ENCODE results near the gene FOXL1. TPM values are rescaled to one million over a fixed set of nuclear protein-coding genes. Genes with fewer than 3 reads are reported as not detected.

FOXL1 gene
- total and polyA plus RNA-seq, 9 of the 15 experiments (the other 6 are each of a cell fraction or from before 2014, with no cell fraction given) = not detected

- no peak overlapping the region for H3K4me2 ChIP-seq (ENCODE audit: insufficient read depth, low read length)
- ATAC-seq (no peak), FAIRE-seq (no peak), DNase-seq (ENCODE audit: extremely low read depth in 1 of 4, low spot score in 3 of 4) (no peak)
- ChIA-PET POLR2A (no interaction called here), CTCF (ENCODE audit: low intra/inter-chr PET ratio) (no interaction called here)
- H4K20me1 ChIP-seq (replicated peaks; ENCODE audit: control insufficient read depth, insufficient read depth, low read length) = no peaks in the 10 kb centered on the region
- peaks cover 25% of the 10 kb centered on the region; the same call in 2 of the 3 replicates for H3K36me3 ChIP-seq (ENCODE audit: control insufficient read depth, insufficient read depth, low read length)
- no peak overlapping the region for H3K27ac ChIP-seq (ENCODE audit: extremely low read depth, low read depth, low read length)
- H3K4me1 ChIP-seq (replicated peaks in 1 of 2; ENCODE audit: control insufficient read depth in 2 of 2, insufficient read depth in 2 of 2, low read length in 2 of 2) = no peaks in the 10 kb centered on the region
- no peaks in the 10 kb centered on the region for H3K79me2 ChIP-seq (ENCODE audit: control insufficient read depth, insufficient read depth, low read length)
- in situ Hi-C loops (cut with MboI) (no loop called here), intact Hi-C loops (cut with micrococcal nuclease) (no loop called here)
- H3K9ac ChIP-seq (ENCODE audit: insufficient read depth in 1 of 2, low read depth in 2 of 2, low read length in 2 of 2) = no peak overlapping the region
- no peak overlapping the region for H3K4me3 ChIP-seq
- WGBS (ENCODE audit: insufficient coverage, low coverage, missing lambda C conversion rate) = 82% methylated on average over 8 of the region's 8 CpGs
- no TSS peak for BruUV-seq (replicated peaks)
- peaks cover 3% of the 10 kb centered on the region for H3K9me1 ChIP-seq (ENCODE audit: control insufficient read depth, insufficient read depth, low read length)
- no peak overlapping the region for H2AFZ ChIP-seq (ENCODE audit: low read depth, low read length)
- H3K9me3 ChIP-seq (replicated peaks; ENCODE audit: control insufficient read depth, insufficient read depth, low read depth, low read length) = no peaks in the 10 kb centered on the region
- H3K27me3 ChIP-seq (ENCODE audit: control insufficient read depth in 2 of 2, insufficient read depth in 2 of 2, low read length in 2 of 2) = no peaks in the 10 kb centered on the region
- TF ChIP-seq ZNF318 (IDR thresholded peaks at IDR 0.05; ENCODE audit: borderline replicate concordance in 1 of 2, low read depth in 1 of 2) (no peak), POLR3A (IDR thresholded peaks at IDR 0.05; ENCODE audit: borderline replicate concordance, extremely low read depth, insufficient read depth, insufficient read length) (no peak), RBM25 (IDR thresholded peaks at IDR 0.05; ENCODE audit: low read depth, low read length, severe bottlenecking) (no peak), MCM5 (IDR thresholded peaks at IDR 0.05; ENCODE audit: low read depth) (no peak), MYNN (IDR thresholded peaks at IDR 0.05) (no peak), MYNN (CRISPR knock-in tag; IDR thresholded peaks at IDR 0.05) (no peak), ZNF583 (CRISPR knock-in tag; IDR thresholded peaks at IDR 0.05) (no peak), BRD4 (IDR thresholded peaks at IDR 0.05) (no peak), NFIC (IDR thresholded peaks at IDR 0.05) (no peak), SMARCA5 (IDR thresholded peaks at IDR 0.05) (no peak), ZNF780A (CRISPR knock-in tag; IDR thresholded peaks at IDR 0.05) (no peak), JUNB (CRISPR knock-in tag; conservative IDR thresholded peaks at IDR 0.05) (no peak), PHF20 (IDR thresholded peaks at IDR 0.05; ENCODE audit: partially characterized antibody) (no peak), ZNF124 (CRISPR knock-in tag; IDR thresholded peaks at IDR 0.05) (no peak), JUN (IDR thresholded peaks at IDR 0.05; ENCODE audit: borderline replicate concordance, low read depth, low read length) (no peak), JUN (CRISPR knock-in tag; IDR thresholded peaks at IDR 0.05; ENCODE audit: borderline replicate concordance) (no peak)
- TF ChIP-seq, protein P1, sequence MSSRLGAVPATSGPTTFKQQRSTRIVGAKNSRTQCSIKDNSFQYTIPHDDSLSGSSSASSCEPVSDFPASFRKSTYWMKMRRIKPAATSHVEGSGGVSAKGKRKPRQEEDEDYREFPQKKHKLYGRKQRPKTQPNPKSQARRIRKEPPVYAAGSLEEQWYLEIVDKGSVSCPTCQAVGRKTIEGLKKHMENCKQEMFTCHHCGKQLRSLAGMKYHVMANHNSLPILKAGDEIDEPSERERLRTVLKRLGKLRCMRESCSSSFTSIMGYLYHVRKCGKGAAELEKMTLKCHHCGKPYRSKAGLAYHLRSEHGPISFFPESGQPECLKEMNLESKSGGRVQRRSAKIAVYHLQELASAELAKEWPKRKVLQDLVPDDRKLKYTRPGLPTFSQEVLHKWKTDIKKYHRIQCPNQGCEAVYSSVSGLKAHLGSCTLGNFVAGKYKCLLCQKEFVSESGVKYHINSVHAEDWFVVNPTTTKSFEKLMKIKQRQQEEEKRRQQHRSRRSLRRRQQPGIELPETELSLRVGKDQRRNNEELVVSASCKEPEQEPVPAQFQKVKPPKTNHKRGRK (tag; IDR thresholded peaks at IDR 0.05) = no peak
Observed at GRCh38 chr16:86546638-86547013, 31.7 kb upstream of the FOXL1 start.

Measured in K562 (cell line).